ENCODE results near the gene PTPN14.

DNA sequence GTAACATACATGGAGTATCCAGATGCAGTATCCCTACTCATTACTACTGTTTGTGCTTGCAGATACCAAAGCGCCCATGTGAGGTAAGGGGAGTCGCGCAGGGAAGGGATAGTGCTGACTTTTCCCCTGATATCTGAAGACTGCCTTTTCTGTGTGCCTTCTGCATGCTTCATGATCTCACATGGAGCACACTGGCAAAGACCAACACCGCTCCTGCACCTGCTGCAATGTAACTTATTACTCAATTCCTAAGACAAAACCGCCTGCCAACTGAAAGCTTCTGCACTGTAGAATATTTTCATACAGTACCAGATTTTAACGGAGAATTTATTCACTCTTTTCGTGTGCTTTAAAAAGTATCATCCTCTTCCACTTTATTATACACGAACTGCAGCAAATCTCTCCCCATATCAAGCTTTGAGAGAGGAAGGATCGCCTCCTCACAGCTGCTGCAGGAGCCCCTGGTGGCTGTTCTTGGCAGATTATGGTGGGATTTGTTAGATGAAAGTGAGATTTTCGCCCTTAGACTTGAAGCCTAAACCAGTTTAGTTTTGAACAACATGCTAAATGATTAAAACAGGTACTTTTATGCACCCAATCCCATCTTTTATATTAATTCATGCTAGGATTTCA, 99.1 kb downstream of the PTPN14 start:
- TF ChIP-seq, protein P1, sequence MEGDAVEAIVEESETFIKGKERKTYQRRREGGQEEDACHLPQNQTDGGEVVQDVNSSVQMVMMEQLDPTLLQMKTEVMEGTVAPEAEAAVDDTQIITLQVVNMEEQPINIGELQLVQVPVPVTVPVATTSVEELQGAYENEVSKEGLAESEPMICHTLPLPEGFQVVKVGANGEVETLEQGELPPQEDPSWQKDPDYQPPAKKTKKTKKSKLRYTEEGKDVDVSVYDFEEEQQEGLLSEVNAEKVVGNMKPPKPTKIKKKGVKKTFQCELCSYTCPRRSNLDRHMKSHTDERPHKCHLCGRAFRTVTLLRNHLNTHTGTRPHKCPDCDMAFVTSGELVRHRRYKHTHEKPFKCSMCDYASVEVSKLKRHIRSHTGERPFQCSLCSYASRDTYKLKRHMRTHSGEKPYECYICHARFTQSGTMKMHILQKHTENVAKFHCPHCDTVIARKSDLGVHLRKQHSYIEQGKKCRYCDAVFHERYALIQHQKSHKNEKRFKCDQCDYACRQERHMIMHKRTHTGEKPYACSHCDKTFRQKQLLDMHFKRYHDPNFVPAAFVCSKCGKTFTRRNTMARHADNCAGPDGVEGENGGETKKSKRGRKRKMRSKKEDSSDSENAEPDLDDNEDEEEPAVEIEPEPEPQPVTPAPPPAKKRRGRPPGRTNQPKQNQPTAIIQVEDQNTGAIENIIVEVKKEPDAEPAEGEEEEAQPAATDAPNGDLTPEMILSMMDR (conservative IDR thresholded peaks at IDR 0.05 in 1 of 2, IDR thresholded peaks at IDR 0.05 in 1 of 2; ENCODE audit: extremely low read depth in 1 of 2, insufficient read depth in 1 of 2, low read depth in 1 of 2, low read length in 2 of 2), result no peak
- no peak for TF ChIP-seq EZH2 (IDR thresholded peaks at IDR 0.05; ENCODE audit: borderline replicate concordance, low read length)
